Thyroid gland (tissue), 4 donors: ENCODE measurements around the gene ADCY3. TPM values are rescaled to one million over a fixed set of nuclear protein-coding genes. Genes with fewer than 3 reads are reported as not detected.

ENCODE experiments used
- DNase-seq, 2 donors: peaks; one replicate each; pipeline ENCODE4 v3.0.0-alpha.2; 2019
- H3K27ac ChIP-seq, 3 donors: fragments of 200-600 bp; sonication (generic); 1 replicate in 2 of 3; 2 replicates in 1 of 3; pipeline ENCODE4 v1.5.1; 2016 to 2019; ENCODE audit warnings: mild to moderate bottlenecking in 1 of 3, moderate library complexity in 1 of 3
- H3K27me3 ChIP-seq: fragments of 200-600 bp; sonication (generic); one replicate; pipeline ENCODE4 v1.5.1; 2019
- H3K36me3 ChIP-seq, 2 donors: fragments of 200-600 bp; sonication (generic); one replicate each; pipeline ENCODE4 v1.5.1; 2016 to 2019
- H3K4me1 ChIP-seq, 2 donors: fragments of 200-600 bp; sonication (generic); one replicate each; pipeline ENCODE4 v1.5.1; 2017 to 2019
- H3K4me3 ChIP-seq, 3 donors: fragments of 200-600 bp; sonication (generic); replicated peaks in 1 of 3; 1 replicate in 2 of 3; 2 replicates in 1 of 3; pipeline ENCODE4 v1.5.1; 2016; ENCODE audit warnings: mild to moderate bottlenecking in 1 of 3
- H3K9me3 ChIP-seq: fragments of 200-600 bp; sonication (generic); one replicate; pipeline ENCODE4 v1.5.1; 2017
- POLR2A ChIP-seq, 2 donors: fragments of 450-650 bp; IDR thresholded peaks; one replicate each; pipeline ENCODE4 v1.6.1; 2017; ENCODE audit warnings: antibody characterized with exemption in 2 of 2, mild to moderate bottlenecking in 2 of 2, moderate library complexity in 1 of 2
- WGBS, 2 donors: methylation state at CpG; one replicate each; pipeline ENCODE4 v1.1.5; 2017; 5-methylcytosine and 5-hydroxymethylcytosine counted together
- intact Hi-C: fragments of 100-400 bp; cut with DNase I; formaldehyde crosslinking; loops from one replicate; pipeline ENCODE4 v1.15.1; 2023
- total RNA-seq, 4 donors: library from RNA; depleted of rRNA; stranded (reverse); fragments of >200 nt; gene quantifications; one replicate each; pipeline ENCODE4 v1.2.3, GENCODE V29; 2016
- TF ChIP-seq, protein P1 (sequence below), 6 experiments: fragments of 200-600 bp in 3 of 6; fragments of 450-650 bp in 3 of 6; sonication (generic) in 3 of 6; IDR thresholded peaks; one replicate each; pipeline ENCODE4 v1.5.1; 2016 to 2019; ENCODE audit warnings: antibody characterized with exemption in 6 of 6, mild to moderate bottlenecking in 2 of 6, inconsistent platforms in 1 of 6, moderate library complexity in 1 of 6

Gene ADCY3
- total RNA-seq, 4 donors from 2014 or later, result 17.5 to 38.7 (median 29.2) TPM

DNA sequence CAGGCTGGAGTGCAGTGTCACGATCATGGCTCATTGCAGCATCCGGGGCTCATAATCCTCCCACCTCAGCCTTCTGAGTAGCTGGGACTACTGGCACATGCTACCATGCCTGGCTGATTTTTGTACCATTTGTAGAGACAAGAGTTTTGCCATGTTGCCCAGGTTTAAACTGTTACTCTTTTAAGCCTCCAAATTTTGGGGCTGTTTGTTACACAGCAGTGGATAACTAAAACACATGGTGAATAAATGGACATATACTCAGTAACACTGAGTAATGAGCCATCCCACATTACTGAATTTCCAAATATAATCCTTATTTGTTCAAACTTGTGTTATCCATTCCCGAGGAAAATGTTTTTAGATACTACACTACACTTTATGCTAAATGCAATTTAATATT lies 9.8 kb downstream of the ADCY3 start:
- H3K27me3 ChIP-seq, result no peaks in the 10 kb centered on the region
- 94 to 99% methylated on average over 3 of the region's 3 CpGs for WGBS, 2 donors
- DNase-seq, result no peak
- no peaks in the 10 kb centered on the region for H3K4me1 ChIP-seq
- no peaks in the 10 kb centered on the region for H3K36me3 ChIP-seq
- H3K27ac ChIP-seq, result no peak overlapping the region
- no peaks in the 10 kb centered on the region for H3K9me3 ChIP-seq
- intact Hi-C loops, result no loop called here
- TF ChIP-seq, protein P1, sequence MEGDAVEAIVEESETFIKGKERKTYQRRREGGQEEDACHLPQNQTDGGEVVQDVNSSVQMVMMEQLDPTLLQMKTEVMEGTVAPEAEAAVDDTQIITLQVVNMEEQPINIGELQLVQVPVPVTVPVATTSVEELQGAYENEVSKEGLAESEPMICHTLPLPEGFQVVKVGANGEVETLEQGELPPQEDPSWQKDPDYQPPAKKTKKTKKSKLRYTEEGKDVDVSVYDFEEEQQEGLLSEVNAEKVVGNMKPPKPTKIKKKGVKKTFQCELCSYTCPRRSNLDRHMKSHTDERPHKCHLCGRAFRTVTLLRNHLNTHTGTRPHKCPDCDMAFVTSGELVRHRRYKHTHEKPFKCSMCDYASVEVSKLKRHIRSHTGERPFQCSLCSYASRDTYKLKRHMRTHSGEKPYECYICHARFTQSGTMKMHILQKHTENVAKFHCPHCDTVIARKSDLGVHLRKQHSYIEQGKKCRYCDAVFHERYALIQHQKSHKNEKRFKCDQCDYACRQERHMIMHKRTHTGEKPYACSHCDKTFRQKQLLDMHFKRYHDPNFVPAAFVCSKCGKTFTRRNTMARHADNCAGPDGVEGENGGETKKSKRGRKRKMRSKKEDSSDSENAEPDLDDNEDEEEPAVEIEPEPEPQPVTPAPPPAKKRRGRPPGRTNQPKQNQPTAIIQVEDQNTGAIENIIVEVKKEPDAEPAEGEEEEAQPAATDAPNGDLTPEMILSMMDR (IDR thresholded peaks at IDR 0.05), result no peak
- no peak for TF ChIP-seq POLR2A (IDR thresholded peaks at IDR 0.05)
- H3K4me3 ChIP-seq, result no peak overlapping the region

GRCh38 chr2:24909555-24910177 lies 10.4 kb downstream of the ADCY3 start:
- no peak for DNase-seq
- Histone ChIP-seq H3K9me3 (no peaks in the 10 kb centered on the region), H3K4me1 (no peaks in the 10 kb centered on the region), H3K27ac (no peak overlapping the region), H3K27me3 (no peaks in the 10 kb centered on the region), H3K36me3 (no peaks in the 10 kb centered on the region), H3K4me3 (no peak overlapping the region)
- WGBS, 2 donors, result 92 to 96% methylated on average over 5 of the region's 5 CpGs
- intact Hi-C loops, result no loop called here
- no peak for TF ChIP-seq POLR2A (IDR thresholded peaks at IDR 0.05)
- TF ChIP-seq, protein P1 (IDR thresholded peaks at IDR 0.05), result no peak

DNA sequence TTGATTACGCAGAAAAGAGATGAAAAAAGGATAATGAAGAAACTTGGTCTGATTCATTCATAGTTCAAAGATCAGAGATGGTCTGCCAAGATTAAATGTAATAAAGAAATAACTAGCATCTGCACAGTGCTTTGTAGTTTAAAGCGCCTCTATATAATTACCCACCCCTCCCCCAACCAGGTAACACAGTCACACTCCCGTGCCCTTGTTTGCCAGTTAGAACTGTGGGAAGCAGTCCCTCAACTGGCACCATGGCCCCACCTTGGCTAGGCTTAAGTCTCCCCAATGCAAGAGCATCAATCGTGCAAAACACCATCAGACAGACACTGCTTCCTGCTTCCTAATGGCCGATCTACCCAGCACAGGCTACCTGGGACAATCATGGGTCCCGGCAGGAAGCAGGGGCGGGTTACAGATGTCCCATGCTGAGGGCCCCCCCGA lies 11.6 kb downstream of the ADCY3 start:
- H3K4me1 ChIP-seq, result no peaks in the 10 kb centered on the region
- H3K27ac ChIP-seq, result no peak overlapping the region
- no peaks in the 10 kb centered on the region for H3K36me3 ChIP-seq
- WGBS, 2 donors, result 86 to 89% methylated on average over 8 of the region's 8 CpGs
- TF ChIP-seq POLR2A (IDR thresholded peaks at IDR 0.05), result no peak
- TF ChIP-seq, protein P1 (IDR thresholded peaks at IDR 0.05), result no peak
- no peak overlapping the region for H3K4me3 ChIP-seq
- no peaks in the 10 kb centered on the region for H3K9me3 ChIP-seq
- no peaks in the 10 kb centered on the region for H3K27me3 ChIP-seq
- DNase-seq, result no peak
- intact Hi-C loops, result no loop called here

DNA sequence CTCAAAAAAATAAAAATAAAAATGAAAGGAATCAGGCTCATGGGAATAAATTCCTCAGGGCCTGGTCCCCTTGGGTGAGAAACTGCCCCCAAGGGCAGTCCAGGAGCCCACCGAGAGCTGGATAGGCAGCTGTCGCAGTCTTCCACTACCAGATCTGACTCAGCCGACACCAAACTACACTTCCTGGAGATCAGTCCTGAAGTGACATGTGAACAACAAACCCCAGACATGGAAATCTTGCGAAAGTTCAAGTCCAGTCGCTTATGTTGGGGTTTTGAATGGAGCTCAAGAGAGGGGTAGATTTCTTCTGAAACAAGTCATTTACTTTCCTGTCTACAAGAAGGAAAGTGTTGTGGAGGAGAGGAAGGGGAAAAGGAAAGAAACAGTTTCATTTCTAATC lies 12.9 kb downstream of the ADCY3 start:
- Histone ChIP-seq H3K4me3 (no peak overlapping the region), H3K27ac (no peak overlapping the region), H3K4me1 (no peaks in the 10 kb centered on the region), H3K9me3 (no peaks in the 10 kb centered on the region), H3K36me3 (no peaks in the 10 kb centered on the region), H3K27me3 (no peaks in the 10 kb centered on the region)
- intact Hi-C loops, result no loop called here
- TF ChIP-seq, protein P1 (IDR thresholded peaks at IDR 0.05), result no peak
- DNase-seq, result no peak
- 84 to 96% methylated on average over 5 of the region's 5 CpGs for WGBS, 2 donors

DNA sequence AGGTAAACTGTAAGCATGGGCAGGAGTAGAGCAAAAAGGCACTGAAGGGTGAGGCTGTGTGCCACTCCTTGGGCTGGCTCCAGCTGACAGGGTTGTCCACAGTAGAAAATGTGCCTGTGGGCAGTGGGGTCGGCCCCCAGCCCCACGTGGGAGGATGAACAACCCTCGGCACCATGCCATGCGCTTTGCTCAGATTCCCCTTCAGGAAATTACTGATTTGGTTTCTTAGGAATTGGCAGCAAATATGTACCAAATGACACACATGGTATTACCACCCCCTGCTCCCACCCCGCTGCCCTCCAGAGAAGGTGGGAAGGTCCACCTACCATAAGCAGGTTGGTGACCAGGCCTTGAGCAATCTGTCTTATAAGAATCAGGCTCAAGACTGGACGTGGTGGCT lies 13.6 kb downstream of the ADCY3 start:
- 91 to 96% methylated on average over 6 of the region's 6 CpGs for WGBS, 2 donors
- H3K4me3 ChIP-seq, result no peak overlapping the region
- no peaks in the 10 kb centered on the region for H3K27me3 ChIP-seq
- H3K36me3 ChIP-seq, result no peaks in the 10 kb centered on the region
- intact Hi-C loops, result no loop called here
- TF ChIP-seq POLR2A (IDR thresholded peaks at IDR 0.05), result no peak
- TF ChIP-seq, protein P1 (IDR thresholded peaks at IDR 0.05), result no peak
- H3K4me1 ChIP-seq, result no peaks in the 10 kb centered on the region
- DNase-seq, result no peak
- H3K27ac ChIP-seq, result no peak overlapping the region
- no peaks in the 10 kb centered on the region for H3K9me3 ChIP-seq
